Breast epithelium (tissue), 4 donors: ENCODE results near the gene APCDD1. TPM values are rescaled to one million over a fixed set of nuclear protein-coding genes. Genes with fewer than 3 reads are reported as not detected.

Source experiments
- DNase-seq, 2 donors: peaks; one replicate each; pipeline ENCODE4 v3.0.0-alpha.2; 2019; ENCODE audit warnings: low spot score in 2 of 2
- H3K27ac ChIP-seq, 2 donors: fragments of 200-600 bp; sonication (generic) in 1 of 2; one replicate each; pipeline ENCODE4 v1.5.1; 2016 to 2019; ENCODE audit warnings: mild to moderate bottlenecking in 1 of 2
- H3K27me3 ChIP-seq, 2 donors: fragments of 200-600 bp; sonication (generic) in 1 of 2; one replicate each; pipeline versions ENCODE4 v1.5.1 to v1.6.0; 2017 to 2019; ENCODE audit warnings: control low read depth in 1 of 2, mild to moderate bottlenecking in 1 of 2
- H3K36me3 ChIP-seq: fragments of 200-600 bp; one replicate; pipeline ENCODE4 v1.5.1; 2019
- H3K4me1 ChIP-seq, 2 donors: fragments of 200-600 bp; sonication (generic); one replicate each; pipeline ENCODE4 v1.5.1; 2016 to 2019; ENCODE audit warnings: control low read depth in 1 of 2
- H3K4me3 ChIP-seq, 3 donors: fragments of 200-600 bp; sonication (generic); 1 replicate in 2 of 3; 2 replicates in 1 of 3; pipeline ENCODE4 v1.5.1; 2016 to 2019; ENCODE audit warnings: mild to moderate bottlenecking in 3 of 3, moderate library complexity in 2 of 3
- H3K9me3 ChIP-seq, 2 donors: fragments of 200-600 bp; sonication (generic) in 1 of 2; one replicate each; pipeline ENCODE4 v1.5.1; 2016 to 2019; ENCODE audit warnings: control low read depth in 1 of 2
- POLR2A ChIP-seq: fragments of 450-650 bp; IDR thresholded peaks from one replicate; pipeline ENCODE4 v1.6.1; 2016; ENCODE audit warnings: antibody characterized with exemption, mild to moderate bottlenecking, moderate library complexity
- POLR2AphosphoS5 ChIP-seq, 3 donors: sonication (generic); formaldehyde crosslinking; IDR thresholded peaks; one replicate each; pipeline ENCODE4 v1.6.1; 2017; ENCODE audit warnings: antibody characterized with exemption in 3 of 3
- intact Hi-C: fragments of 100-400 bp; cut with DNase I; formaldehyde crosslinking; loops from one replicate; pipeline ENCODE4 v1.15.1; 2023; ENCODE audit warnings: low total_unique reads
- total RNA-seq, 3 donors: library from RNA; depleted of rRNA; stranded (reverse); fragments of >200 nt; gene quantifications; one replicate each; pipeline ENCODE4 v1.1.0, GENCODE V29; 2016
- TF ChIP-seq, protein P1 (sequence below), 3 donors: fragments of 450-650 bp; IDR thresholded peaks; one replicate each; pipeline ENCODE4 v1.5.1; 2016 to 2017; ENCODE audit warnings: antibody characterized with exemption in 3 of 3, mild to moderate bottlenecking in 3 of 3, moderate library complexity in 3 of 3

APCDD1 gene
- total RNA-seq, 3 donors from 2014 or later = 34.1 to 275 (median 38.8) TPM

DNA sequence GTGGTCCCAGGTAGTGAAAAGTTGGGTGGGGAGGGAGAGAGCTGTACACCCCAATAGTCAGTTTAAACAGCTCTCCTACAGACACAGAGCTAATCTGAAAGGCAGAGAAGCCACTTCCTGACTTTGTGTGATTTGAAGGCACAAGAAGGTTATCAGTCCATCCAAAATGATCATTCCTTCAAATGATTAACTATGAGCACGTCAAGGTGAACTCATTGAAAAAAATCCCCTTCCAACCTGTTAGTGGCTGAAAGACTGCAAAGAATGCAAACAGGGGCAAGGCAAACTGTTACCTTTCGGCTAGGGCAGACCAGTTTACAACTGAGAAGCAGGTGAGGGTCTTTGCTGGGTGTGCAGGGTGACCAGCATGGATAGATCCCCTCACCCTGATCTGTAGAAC is 22.8 kb upstream of the APCDD1 start:
- no peaks in the 10 kb centered on the region for H3K9me3 ChIP-seq
- H3K36me3 ChIP-seq = no peaks in the 10 kb centered on the region
- intact Hi-C loops = no loop called here
- H3K27me3 ChIP-seq = no peaks in the 10 kb centered on the region
- DNase-seq = no peak
- H3K4me3 ChIP-seq = no peak overlapping the region
- TF ChIP-seq, protein P1, sequence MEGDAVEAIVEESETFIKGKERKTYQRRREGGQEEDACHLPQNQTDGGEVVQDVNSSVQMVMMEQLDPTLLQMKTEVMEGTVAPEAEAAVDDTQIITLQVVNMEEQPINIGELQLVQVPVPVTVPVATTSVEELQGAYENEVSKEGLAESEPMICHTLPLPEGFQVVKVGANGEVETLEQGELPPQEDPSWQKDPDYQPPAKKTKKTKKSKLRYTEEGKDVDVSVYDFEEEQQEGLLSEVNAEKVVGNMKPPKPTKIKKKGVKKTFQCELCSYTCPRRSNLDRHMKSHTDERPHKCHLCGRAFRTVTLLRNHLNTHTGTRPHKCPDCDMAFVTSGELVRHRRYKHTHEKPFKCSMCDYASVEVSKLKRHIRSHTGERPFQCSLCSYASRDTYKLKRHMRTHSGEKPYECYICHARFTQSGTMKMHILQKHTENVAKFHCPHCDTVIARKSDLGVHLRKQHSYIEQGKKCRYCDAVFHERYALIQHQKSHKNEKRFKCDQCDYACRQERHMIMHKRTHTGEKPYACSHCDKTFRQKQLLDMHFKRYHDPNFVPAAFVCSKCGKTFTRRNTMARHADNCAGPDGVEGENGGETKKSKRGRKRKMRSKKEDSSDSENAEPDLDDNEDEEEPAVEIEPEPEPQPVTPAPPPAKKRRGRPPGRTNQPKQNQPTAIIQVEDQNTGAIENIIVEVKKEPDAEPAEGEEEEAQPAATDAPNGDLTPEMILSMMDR (IDR thresholded peaks at IDR 0.05) = no peak
- TF ChIP-seq POLR2AphosphoS5 (IDR thresholded peaks at IDR 0.05) (no peak), POLR2A (no peak)
- H3K27ac ChIP-seq = no peak overlapping the region
- no peaks in the 10 kb centered on the region for H3K4me1 ChIP-seq

DNA sequence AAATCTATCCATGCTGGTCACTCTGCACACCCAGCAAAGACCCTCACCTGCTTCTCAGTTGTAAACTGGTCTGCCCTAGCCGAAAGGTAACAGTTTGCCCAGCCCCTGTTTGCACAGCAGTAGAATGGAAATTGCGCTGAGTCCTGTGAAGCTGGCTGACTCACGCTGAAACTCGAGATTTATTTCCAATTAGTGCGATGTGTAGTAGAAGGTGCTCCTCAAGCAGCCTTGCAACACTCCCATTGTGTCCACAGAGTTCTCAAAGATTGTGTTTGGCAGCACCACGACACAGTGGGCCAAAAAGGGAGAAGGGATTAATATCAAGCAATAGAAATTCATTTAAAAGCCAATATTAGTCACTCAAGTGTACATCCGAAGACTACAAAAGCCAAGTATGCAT is 21.7 kb upstream of the APCDD1 start:
- TF ChIP-seq POLR2A = no peak
- TF ChIP-seq POLR2AphosphoS5 (IDR thresholded peaks at IDR 0.05) = no peak
- TF ChIP-seq, protein P1 (IDR thresholded peaks at IDR 0.05) = no peak
- no peaks in the 10 kb centered on the region for H3K9me3 ChIP-seq
- no peak for DNase-seq
- no peaks in the 10 kb centered on the region for H3K4me1 ChIP-seq
- no peaks in the 10 kb centered on the region for H3K36me3 ChIP-seq
- no peak overlapping the region for H3K4me3 ChIP-seq
- H3K27ac ChIP-seq = no peak overlapping the region
- intact Hi-C loops = no loop called here
- no peaks in the 10 kb centered on the region for H3K27me3 ChIP-seq

DNA sequence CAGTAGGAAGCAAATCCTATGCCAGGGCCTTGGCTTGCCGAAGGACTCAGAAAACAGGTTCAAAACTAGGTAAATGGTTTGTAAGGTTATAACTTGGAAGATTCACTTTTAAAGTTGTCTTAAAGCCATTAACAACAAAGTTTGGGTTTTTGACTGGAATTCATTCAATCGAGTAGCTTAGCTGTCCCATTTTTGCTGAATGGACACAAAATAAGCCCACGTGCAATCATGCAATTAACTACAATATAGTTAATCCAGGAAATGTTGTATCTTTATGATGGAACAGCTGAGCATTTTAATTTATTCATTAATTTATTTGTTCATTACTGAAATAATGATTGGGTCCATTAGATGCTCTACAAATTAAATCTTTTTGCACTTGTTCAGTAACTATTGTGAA is 18.3 kb upstream of the APCDD1 start:
- TF ChIP-seq, protein P1 (IDR thresholded peaks at IDR 0.05) = no peak
- no peak for TF ChIP-seq POLR2A
- TF ChIP-seq POLR2AphosphoS5 (IDR thresholded peaks at IDR 0.05) = no peak
- no peak for DNase-seq
- Histone ChIP-seq H3K36me3 (no peaks in the 10 kb centered on the region), H3K9me3 (no peaks in the 10 kb centered on the region), H3K27ac (no peak overlapping the region), H3K4me1 (no peaks in the 10 kb centered on the region), H3K27me3 (no peaks in the 10 kb centered on the region), H3K4me3 (no peak overlapping the region)
- intact Hi-C loops = no loop called here

DNA sequence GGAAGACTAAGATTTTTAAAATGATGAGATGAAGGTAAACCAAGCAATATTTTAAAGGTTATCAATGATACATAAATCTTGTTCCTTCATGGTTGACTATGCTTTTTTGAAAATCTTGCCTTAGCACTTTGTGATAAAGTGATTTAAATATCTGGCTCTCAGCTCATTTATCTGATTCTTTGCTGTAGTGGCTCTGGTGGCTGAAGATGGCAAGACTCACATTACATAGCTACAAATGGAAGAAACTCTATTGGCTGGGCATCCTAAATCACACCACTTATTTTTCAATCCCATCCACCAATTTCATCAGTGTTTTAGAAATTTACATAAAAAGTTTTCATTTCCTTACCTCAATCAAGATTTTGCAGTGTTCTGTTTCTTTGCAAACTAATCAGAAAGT is 16.6 kb upstream of the APCDD1 start:
- Histone ChIP-seq H3K4me1 (no peaks in the 10 kb centered on the region), H3K36me3 (no peaks in the 10 kb centered on the region), H3K9me3 (no peaks in the 10 kb centered on the region), H3K27ac (no peak overlapping the region), H3K4me3 (no peak overlapping the region), H3K27me3 (no peaks in the 10 kb centered on the region)
- intact Hi-C loops = no loop called here
- no peak for DNase-seq
- TF ChIP-seq POLR2A (no peak), POLR2AphosphoS5 (IDR thresholded peaks at IDR 0.05) (no peak)
- TF ChIP-seq, protein P1 (IDR thresholded peaks at IDR 0.05) = no peak

DNA sequence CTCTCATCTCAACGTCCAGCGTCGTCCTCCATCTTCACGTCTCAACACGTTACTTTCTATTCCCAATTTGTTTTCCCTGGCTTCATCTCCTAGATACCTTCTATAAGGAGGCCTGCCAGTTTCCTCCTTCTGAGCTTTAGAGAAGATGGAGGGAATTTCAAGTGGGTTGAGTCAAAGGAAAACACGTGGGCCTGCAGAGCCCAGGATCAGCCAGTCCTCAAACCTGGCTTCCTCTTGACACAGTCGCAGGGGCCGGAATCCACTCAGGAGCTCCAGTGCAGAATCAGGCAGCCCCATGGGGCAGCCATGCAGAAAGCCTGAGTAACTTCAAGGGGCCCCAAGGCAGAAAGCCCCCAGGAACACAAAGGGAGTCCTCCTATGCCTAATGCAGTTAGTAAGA is 14.5 kb upstream of the APCDD1 start:
- intact Hi-C loops = no loop called here
- Histone ChIP-seq H3K27me3 (no peaks in the 10 kb centered on the region), H3K27ac (no peak overlapping the region), H3K4me1 (no peaks in the 10 kb centered on the region), H3K36me3 (no peaks in the 10 kb centered on the region), H3K4me3 (no peak overlapping the region), H3K9me3 (no peaks in the 10 kb centered on the region)
- TF ChIP-seq, protein P1 (IDR thresholded peaks at IDR 0.05) = no peak
- TF ChIP-seq POLR2A (no peak), POLR2AphosphoS5 (IDR thresholded peaks at IDR 0.05) (no peak)
- DNase-seq = no peak
